Measurements from ENCODE around the gene SYNJ2BP. TPM values are rescaled to one million over a fixed set of nuclear protein-coding genes. Genes with fewer than 3 reads are reported as not detected.

The SYNJ2BP gene
- total RNA-seq, 1 experiment from 2014 or later: 20.4 TPM

Other genes starting within 250 kb of the SYNJ2BP start
- 4.5 and 5.2 TPM in 2 replicates for gene SLC8A3, start 228.1 kb downstream of the SYNJ2BP start, total RNA-seq (2014; rRNA removed; shearing (Covaris generic))
- 43.9 and 74.1 TPM in 2 replicates for gene COX16, start 57.4 kb downstream of the SYNJ2BP start, total RNA-seq (2014; rRNA removed; shearing (Covaris generic))
- 0.26 TPM in 1 of 2 replicates, not detected in the other for gene ADAM21, start 35.1 kb upstream of the SYNJ2BP start, total RNA-seq (2014; rRNA removed; shearing (Covaris generic))
- gene ADAM20, start 117.9 kb upstream of the SYNJ2BP start, total RNA-seq (2014; rRNA removed; shearing (Covaris generic)): 0.37 TPM in 1 of 2 replicates, not detected in the other
- gene MED6, start 183.6 kb upstream of the SYNJ2BP start, total RNA-seq (2014; rRNA removed; shearing (Covaris generic)): 20.1 and 36.6 TPM in 2 replicates
- gene TTC9, start 224.8 kb upstream of the SYNJ2BP start, total RNA-seq (2014; rRNA removed; shearing (Covaris generic)): 0.18 and 0.38 TPM in 2 replicates

Data from SJSA1 (cell line).